ENCODE results near the gene CAMTA1.

Gene CAMTA1

GRCh38 chr1:6795203-6795602 lies 9.9 kb downstream of the CAMTA1 start:
- H3K4me1 ChIP-seq (ENCODE audit: control insufficient read depth, insufficient read depth, low read length, poor library complexity, severe bottlenecking): peaks cover 28% of the 10 kb centered on the region
- WGBS, 2 experiments (ENCODE audit: insufficient coverage in 2 of 2): 100% methylated on average over 1 to 2 of the region's 4 CpGs
- H3K27ac ChIP-seq (ENCODE audit: low read depth, low read length, severe bottlenecking): no peak overlapping the region
- H3K36me3 ChIP-seq (ENCODE audit: control insufficient read depth, insufficient read depth, low read length): peaks cover 14% of the 10 kb centered on the region
- H3K4me3 ChIP-seq (ENCODE audit: extremely low read depth, insufficient read depth, low read length, poor library complexity, severe bottlenecking): no peak overlapping the region
- H3K9me3 ChIP-seq (ENCODE audit: control insufficient read depth, low read length): no peaks in the 10 kb centered on the region

GRCh38 chr1:6795661-6796060 lies 10.4 kb downstream of the CAMTA1 start:
- Histone ChIP-seq H3K9me3 (ENCODE audit: control insufficient read depth, low read length) (no peaks in the 10 kb centered on the region), H3K36me3 (ENCODE audit: control insufficient read depth, insufficient read depth, low read length) (peaks cover 14% of the 10 kb centered on the region), H3K4me1 (ENCODE audit: control insufficient read depth, insufficient read depth, low read length, poor library complexity, severe bottlenecking) (peaks cover 30% of the 10 kb centered on the region), H3K4me3 (ENCODE audit: extremely low read depth, insufficient read depth, low read length, poor library complexity, severe bottlenecking) (no peak overlapping the region), H3K27ac (ENCODE audit: low read depth, low read length, severe bottlenecking) (peak overlapping the region; percentile 55)
- 100% methylated on average over 1 of the region's 2 CpGs; no CpG with 5 or more reads in 1 of the 2 experiments for WGBS, 2 experiments (ENCODE audit: insufficient coverage in 2 of 2)

- Histone ChIP-seq H3K36me3 (ENCODE audit: control insufficient read depth, insufficient read depth, low read length) (peaks cover 14% of the 10 kb centered on the region), H3K4me3 (ENCODE audit: extremely low read depth, insufficient read depth, low read length, poor library complexity, severe bottlenecking) (no peak overlapping the region), H3K4me1 (ENCODE audit: control insufficient read depth, insufficient read depth, low read length, poor library complexity, severe bottlenecking) (peaks cover 31% of the 10 kb centered on the region), H3K9me3 (ENCODE audit: control insufficient read depth, low read length) (no peaks in the 10 kb centered on the region), H3K27ac (ENCODE audit: low read depth, low read length, severe bottlenecking) (peak overlapping the region; percentile 55)
- WGBS, 2 experiments (ENCODE audit: insufficient coverage in 2 of 2): 81 to 84% methylated on average over 7 to 8 of the region's 9 CpGs
These were observed 10.8 kb downstream of the CAMTA1 start for GRCh38 chr1:6796095-6796494.

- Histone ChIP-seq H3K27ac (ENCODE audit: low read depth, low read length, severe bottlenecking) (no peak overlapping the region), H3K4me1 (ENCODE audit: control insufficient read depth, insufficient read depth, low read length, poor library complexity, severe bottlenecking) (peaks cover 28% of the 10 kb centered on the region), H3K36me3 (ENCODE audit: control insufficient read depth, insufficient read depth, low read length) (peaks cover 9% of the 10 kb centered on the region), H3K4me3 (ENCODE audit: extremely low read depth, insufficient read depth, low read length, poor library complexity, severe bottlenecking) (no peak overlapping the region), H3K9me3 (ENCODE audit: control insufficient read depth, low read length) (no peaks in the 10 kb centered on the region)
- WGBS, 2 experiments (ENCODE audit: insufficient coverage in 2 of 2): 100% methylated on average over 1 of the region's 4 CpGs; no CpG with 5 or more reads in 1 of the 2 experiments
These were observed 14.2 kb downstream of the CAMTA1 start for GRCh38 chr1:6799499-6799898.

- Histone ChIP-seq H3K36me3 (ENCODE audit: control insufficient read depth, insufficient read depth, low read length) (peaks cover 2% of the 10 kb centered on the region), H3K4me1 (ENCODE audit: control insufficient read depth, insufficient read depth, low read length, poor library complexity, severe bottlenecking) (peaks cover 24% of the 10 kb centered on the region), H3K27ac (ENCODE audit: low read depth, low read length, severe bottlenecking) (no peak overlapping the region), H3K9me3 (ENCODE audit: control insufficient read depth, low read length) (no peaks in the 10 kb centered on the region), H3K4me3 (ENCODE audit: extremely low read depth, insufficient read depth, low read length, poor library complexity, severe bottlenecking) (no peak overlapping the region)
- WGBS, 2 experiments (ENCODE audit: insufficient coverage in 2 of 2): no CpG with 5 or more reads among the region's 4 CpGs
These were observed 15.5 kb downstream of the CAMTA1 start for GRCh38 chr1:6800745-6801144.

GRCh38 chr1:6801199-6801598 lies 15.9 kb downstream of the CAMTA1 start:
- Histone ChIP-seq H3K4me1 (ENCODE audit: control insufficient read depth, insufficient read depth, low read length, poor library complexity, severe bottlenecking) (peaks cover 22% of the 10 kb centered on the region), H3K9me3 (ENCODE audit: control insufficient read depth, low read length) (no peaks in the 10 kb centered on the region), H3K4me3 (ENCODE audit: extremely low read depth, insufficient read depth, low read length, poor library complexity, severe bottlenecking) (no peak overlapping the region), H3K27ac (ENCODE audit: low read depth, low read length, severe bottlenecking) (no peak overlapping the region), H3K36me3 (ENCODE audit: control insufficient read depth, insufficient read depth, low read length) (peaks cover 2% of the 10 kb centered on the region)
- WGBS, 2 experiments (ENCODE audit: insufficient coverage in 2 of 2): no CpG with 5 or more reads among the region's 2 CpGs

GRCh38 chr1:6801966-6802365 lies 16.7 kb downstream of the CAMTA1 start:
- H3K4me3 ChIP-seq (ENCODE audit: extremely low read depth, insufficient read depth, low read length, poor library complexity, severe bottlenecking): no peak overlapping the region

GRCh38 chr1:6802454-6802853 lies 17.2 kb downstream of the CAMTA1 start:
- no peak overlapping the region for H3K27ac ChIP-seq (ENCODE audit: low read depth, low read length, severe bottlenecking)
- H3K4me3 ChIP-seq (ENCODE audit: extremely low read depth, insufficient read depth, low read length, poor library complexity, severe bottlenecking): no peak overlapping the region
- WGBS, 2 experiments (ENCODE audit: insufficient coverage in 2 of 2): 100% methylated on average over 1 of the region's 2 CpGs; no CpG with 5 or more reads in 1 of the 2 experiments
- no peaks in the 10 kb centered on the region for H3K9me3 ChIP-seq (ENCODE audit: control insufficient read depth, low read length)
- H3K36me3 ChIP-seq (ENCODE audit: control insufficient read depth, insufficient read depth, low read length): peaks cover 2% of the 10 kb centered on the region
- peaks cover 20% of the 10 kb centered on the region for H3K4me1 ChIP-seq (ENCODE audit: control insufficient read depth, insufficient read depth, low read length, poor library complexity, severe bottlenecking)

More at GRCh38 chr1:6801966-6802365, 16.7 kb downstream of the CAMTA1 start:
- Histone ChIP-seq H3K27ac (ENCODE audit: low read depth, low read length, severe bottlenecking) (no peak overlapping the region), H3K4me1 (ENCODE audit: control insufficient read depth, insufficient read depth, low read length, poor library complexity, severe bottlenecking) (peaks cover 20% of the 10 kb centered on the region), H3K36me3 (ENCODE audit: control insufficient read depth, insufficient read depth, low read length) (peaks cover 2% of the 10 kb centered on the region), H3K9me3 (ENCODE audit: control insufficient read depth, low read length) (no peaks in the 10 kb centered on the region)
- 88 to 96% methylated on average over 3 of the region's 3 CpGs for WGBS, 2 experiments (ENCODE audit: insufficient coverage in 2 of 2)

GRCh38 chr1:6802893-6803292 lies 17.6 kb downstream of the CAMTA1 start:
- WGBS, 2 experiments (ENCODE audit: insufficient coverage in 2 of 2): 96 to 97% methylated on average over 4 to 7 of the region's 8 CpGs
- Histone ChIP-seq H3K9me3 (ENCODE audit: control insufficient read depth, low read length) (no peaks in the 10 kb centered on the region), H3K36me3 (ENCODE audit: control insufficient read depth, insufficient read depth, low read length) (peaks cover 2% of the 10 kb centered on the region), H3K4me1 (ENCODE audit: control insufficient read depth, insufficient read depth, low read length, poor library complexity, severe bottlenecking) (peaks cover 20% of the 10 kb centered on the region), H3K4me3 (ENCODE audit: extremely low read depth, insufficient read depth, low read length, poor library complexity, severe bottlenecking) (no peak overlapping the region), H3K27ac (ENCODE audit: low read depth, low read length, severe bottlenecking) (no peak overlapping the region)

GRCh38 chr1:6803357-6803756 lies 18.1 kb downstream of the CAMTA1 start:
- Histone ChIP-seq H3K9me3 (ENCODE audit: control insufficient read depth, low read length) (no peaks in the 10 kb centered on the region), H3K4me3 (ENCODE audit: extremely low read depth, insufficient read depth, low read length, poor library complexity, severe bottlenecking) (no peak overlapping the region), H3K36me3 (ENCODE audit: control insufficient read depth, insufficient read depth, low read length) (peaks cover 2% of the 10 kb centered on the region), H3K27ac (ENCODE audit: low read depth, low read length, severe bottlenecking) (no peak overlapping the region), H3K4me1 (ENCODE audit: control insufficient read depth, insufficient read depth, low read length, poor library complexity, severe bottlenecking) (peaks cover 20% of the 10 kb centered on the region)
- WGBS, 2 experiments (ENCODE audit: insufficient coverage in 2 of 2): 95 to 96% methylated on average over 2 of the region's 2 CpGs

- WGBS, 2 experiments (ENCODE audit: insufficient coverage in 2 of 2): no CpG with 5 or more reads among the region's 1 CpG
These were observed 19.8 kb downstream of the CAMTA1 start for GRCh38 chr1:6805004-6805416.

More at GRCh38 chr1:6805004-6805416, 19.8 kb downstream of the CAMTA1 start:
- H3K4me3 ChIP-seq (ENCODE audit: extremely low read depth, insufficient read depth, low read length, poor library complexity, severe bottlenecking): no peak overlapping the region
- H3K9me3 ChIP-seq (ENCODE audit: control insufficient read depth, low read length): no peaks in the 10 kb centered on the region
- peaks cover 14% of the 10 kb centered on the region for H3K4me1 ChIP-seq (ENCODE audit: control insufficient read depth, insufficient read depth, low read length, poor library complexity, severe bottlenecking)
- no peak overlapping the region for H3K27ac ChIP-seq (ENCODE audit: low read depth, low read length, severe bottlenecking)
- peaks cover 10% of the 10 kb centered on the region for H3K36me3 ChIP-seq (ENCODE audit: control insufficient read depth, insufficient read depth, low read length)
